GM12878 (cell line): ENCODE data around the gene MEGF6.

ENCODE experiments used
- BRCA1 ChIP-seq: IDR thresholded peaks from 2 replicates; pipeline ENCODE4 v1.6.1; 2011; ENCODE audit warnings: low read depth, low read length, improper control_type of control experiment
- CBFB ChIP-seq: IDR thresholded peaks from 2 replicates; pipeline ENCODE4 v1.6.1; 2016; ENCODE audit warnings: antibody characterized with exemption, low read depth
- PML ChIP-seq: IDR thresholded peaks from 2 replicates; pipeline ENCODE4 v1.6.1; 2012; ENCODE audit warnings: low read length, inconsistent platforms
- RFX5 ChIP-seq: IDR thresholded peaks from 2 replicates; pipeline ENCODE4 v1.6.1; 2011; ENCODE audit warnings: low read depth, low read length, improper control_type of control experiment
- TF ChIP-seq, protein P1 (sequence below), 3 experiments: IDR thresholded peaks in 2 of 3; conservative IDR thresholded peaks in 1 of 3; 2 replicates each; pipeline ENCODE4 v1.5.1; 2011; ENCODE audit warnings: low read depth in 3 of 3, low read length in 3 of 3, mild to moderate bottlenecking in 3 of 3, control low read depth in 2 of 3, moderate library complexity in 2 of 3, inconsistent platforms in 1 of 3, mixed read lengths in 1 of 3; ENCODE audit not compliant: control insufficient read depth in 2 of 3, insufficient read depth in 1 of 3; ENCODE audit errors: extremely low read depth in 1 of 3
- TF ChIP-seq, protein P2 (sequence below): IDR thresholded peaks from 2 replicates; pipeline ENCODE4 v1.6.1; 2011; ENCODE audit warnings: low read depth, mild to moderate bottlenecking, low read length, moderate library complexity, borderline replicate concordance; ENCODE audit errors: extremely low read depth

DNA sequence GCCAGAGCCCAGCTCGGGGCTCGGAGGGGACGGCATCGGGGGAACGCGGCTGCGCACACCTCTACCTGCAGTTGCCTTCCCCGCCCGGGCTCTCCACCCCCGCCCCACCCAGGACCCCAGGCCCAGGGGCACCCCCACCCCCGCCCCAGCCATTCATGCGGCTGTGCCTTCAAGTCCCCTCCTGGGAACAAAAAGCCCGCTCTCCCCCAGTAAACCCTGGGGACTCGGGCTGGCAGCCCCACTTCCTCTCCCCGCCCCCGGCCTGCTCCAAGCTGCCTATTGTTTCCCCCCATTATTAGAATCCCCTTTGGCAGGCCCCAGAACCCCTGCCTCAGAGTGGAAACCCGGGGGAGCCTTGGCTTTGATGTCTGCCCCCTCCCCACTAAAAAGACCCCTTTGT, 18.0 kb downstream of the MEGF6 start:
- TF ChIP-seq PML (no peak), BRCA1 (no peak), CBFB (no peak), RFX5 (no peak)
- TF ChIP-seq, protein P1, sequence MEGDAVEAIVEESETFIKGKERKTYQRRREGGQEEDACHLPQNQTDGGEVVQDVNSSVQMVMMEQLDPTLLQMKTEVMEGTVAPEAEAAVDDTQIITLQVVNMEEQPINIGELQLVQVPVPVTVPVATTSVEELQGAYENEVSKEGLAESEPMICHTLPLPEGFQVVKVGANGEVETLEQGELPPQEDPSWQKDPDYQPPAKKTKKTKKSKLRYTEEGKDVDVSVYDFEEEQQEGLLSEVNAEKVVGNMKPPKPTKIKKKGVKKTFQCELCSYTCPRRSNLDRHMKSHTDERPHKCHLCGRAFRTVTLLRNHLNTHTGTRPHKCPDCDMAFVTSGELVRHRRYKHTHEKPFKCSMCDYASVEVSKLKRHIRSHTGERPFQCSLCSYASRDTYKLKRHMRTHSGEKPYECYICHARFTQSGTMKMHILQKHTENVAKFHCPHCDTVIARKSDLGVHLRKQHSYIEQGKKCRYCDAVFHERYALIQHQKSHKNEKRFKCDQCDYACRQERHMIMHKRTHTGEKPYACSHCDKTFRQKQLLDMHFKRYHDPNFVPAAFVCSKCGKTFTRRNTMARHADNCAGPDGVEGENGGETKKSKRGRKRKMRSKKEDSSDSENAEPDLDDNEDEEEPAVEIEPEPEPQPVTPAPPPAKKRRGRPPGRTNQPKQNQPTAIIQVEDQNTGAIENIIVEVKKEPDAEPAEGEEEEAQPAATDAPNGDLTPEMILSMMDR (IDR thresholded peaks at IDR 0.05 in 2 of 3, conservative IDR thresholded peaks at IDR 0.05 in 1 of 3; ENCODE audit: control insufficient read depth in 2 of 3, extremely low read depth in 1 of 3, insufficient read depth in 1 of 3, low read depth in 3 of 3, low read length in 3 of 3), result no peak
- TF ChIP-seq, protein P2, sequence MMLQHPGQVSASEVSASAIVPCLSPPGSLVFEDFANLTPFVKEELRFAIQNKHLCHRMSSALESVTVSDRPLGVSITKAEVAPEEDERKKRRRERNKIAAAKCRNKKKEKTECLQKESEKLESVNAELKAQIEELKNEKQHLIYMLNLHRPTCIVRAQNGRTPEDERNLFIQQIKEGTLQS, result no peak
